Large intestine (tissue), 3 donors: ENCODE results near the gene ASTN1. TPM values are rescaled to one million over a fixed set of nuclear protein-coding genes. Genes with fewer than 3 reads are reported as not detected.

ENCODE experiments used
- DNase-seq, 2 donors: peaks; one replicate each; pipeline versions ENCODE4 v3.0.0 to v3.0.0-alpha.2; 2013
- H3K27ac ChIP-seq: one replicate; pipeline ENCODE4 v1.5.1; 2013; ENCODE audit warnings: low read length
- H3K27me3 ChIP-seq: 2 replicates; pipeline ENCODE4 v1.6.1; 2013; ENCODE audit warnings: low read length; ENCODE audit not compliant: control insufficient read depth, insufficient read depth
- H3K36me3 ChIP-seq: 2 replicates; pipeline ENCODE4 v1.6.1; 2013; ENCODE audit warnings: low read length; ENCODE audit not compliant: control insufficient read depth, insufficient read depth
- H3K4me1 ChIP-seq: one replicate; pipeline ENCODE4 v1.6.1; 2013; ENCODE audit warnings: low read length; ENCODE audit not compliant: control insufficient read depth, insufficient read depth
- H3K4me3 ChIP-seq: one replicate; pipeline ENCODE4 v1.5.1; 2013; ENCODE audit warnings: low read length
- H3K9me3 ChIP-seq: one replicate; pipeline ENCODE4 v1.6.1; 2013; ENCODE audit warnings: mild to moderate bottlenecking, low read depth, low read length, moderate library complexity; ENCODE audit not compliant: control insufficient read depth
- WGBS: methylation state at CpG from one replicate; pipeline ENCODE4 v1.1.5; 2013; ENCODE audit warnings: low lambda C conversion rate; ENCODE audit not compliant: insufficient coverage; 5-methylcytosine and 5-hydroxymethylcytosine counted together
- polyA plus RNA-seq: library from polyadenylated mRNA; unstranded; fragments of 120-200 nt; gene quantifications from one replicate; pipeline ENCODE4 v1.2.1, GENCODE V29; 2013

The ASTN1 gene
- polyA plus RNA-seq, 1 donor = 3.0 TPM

DNA sequence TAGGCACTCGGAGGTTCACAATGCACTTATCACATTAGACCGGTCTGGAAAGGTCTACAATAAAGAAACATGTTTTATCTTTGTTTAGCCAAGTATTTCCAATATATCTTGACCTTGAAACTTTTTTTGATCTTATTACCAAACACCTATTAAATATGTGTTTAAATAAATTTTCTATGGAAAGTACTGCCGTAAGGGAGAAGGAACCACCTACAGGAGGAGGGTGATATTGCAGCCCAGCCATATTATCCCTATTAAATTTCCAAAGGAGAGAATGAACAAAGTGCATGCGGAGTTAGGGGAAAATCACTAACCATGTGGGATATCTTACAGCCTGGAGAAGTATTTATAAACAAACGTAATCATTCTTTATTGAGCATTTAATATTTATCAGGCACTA is 20.7 kb upstream of the ASTN1 start:
- Histone ChIP-seq H3K9me3 (no peaks in the 10 kb centered on the region), H3K27ac (no peak overlapping the region), H3K27me3 (peaks cover 19% of the 10 kb centered on the region), H3K4me1 (no peaks in the 10 kb centered on the region), H3K36me3 (no peaks in the 10 kb centered on the region), H3K4me3 (no peak overlapping the region)
- no peak for DNase-seq
- WGBS = 100% methylated on average over 1 of the region's 5 CpGs

DNA sequence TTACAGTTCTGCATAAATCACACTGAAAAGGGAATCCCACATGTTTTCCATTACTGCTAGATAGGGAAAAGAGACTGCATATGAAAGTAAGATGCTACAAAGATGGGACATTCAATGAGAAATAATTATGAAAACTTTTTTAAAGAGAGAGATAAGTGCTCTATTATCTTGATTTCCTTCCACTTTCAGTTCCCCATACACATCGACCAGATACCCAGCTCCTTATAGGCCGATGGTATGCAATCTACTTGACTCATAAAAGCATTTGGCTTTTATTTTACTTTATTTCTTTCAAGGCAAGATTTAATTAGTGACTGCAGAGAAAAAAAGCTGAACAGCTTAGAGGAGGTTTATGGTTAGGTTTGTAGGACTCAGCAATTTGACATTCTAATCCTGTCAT is 19.3 kb upstream of the ASTN1 start:
- no peak overlapping the region for H3K4me3 ChIP-seq
- H3K36me3 ChIP-seq = no peaks in the 10 kb centered on the region
- no peaks in the 10 kb centered on the region for H3K4me1 ChIP-seq
- no peaks in the 10 kb centered on the region for H3K9me3 ChIP-seq
- H3K27me3 ChIP-seq = peaks cover 31% of the 10 kb centered on the region
- DNase-seq = no peak
- 89% methylated on average over 2 of the region's 2 CpGs for WGBS
- H3K27ac ChIP-seq = no peak overlapping the region

DNA sequence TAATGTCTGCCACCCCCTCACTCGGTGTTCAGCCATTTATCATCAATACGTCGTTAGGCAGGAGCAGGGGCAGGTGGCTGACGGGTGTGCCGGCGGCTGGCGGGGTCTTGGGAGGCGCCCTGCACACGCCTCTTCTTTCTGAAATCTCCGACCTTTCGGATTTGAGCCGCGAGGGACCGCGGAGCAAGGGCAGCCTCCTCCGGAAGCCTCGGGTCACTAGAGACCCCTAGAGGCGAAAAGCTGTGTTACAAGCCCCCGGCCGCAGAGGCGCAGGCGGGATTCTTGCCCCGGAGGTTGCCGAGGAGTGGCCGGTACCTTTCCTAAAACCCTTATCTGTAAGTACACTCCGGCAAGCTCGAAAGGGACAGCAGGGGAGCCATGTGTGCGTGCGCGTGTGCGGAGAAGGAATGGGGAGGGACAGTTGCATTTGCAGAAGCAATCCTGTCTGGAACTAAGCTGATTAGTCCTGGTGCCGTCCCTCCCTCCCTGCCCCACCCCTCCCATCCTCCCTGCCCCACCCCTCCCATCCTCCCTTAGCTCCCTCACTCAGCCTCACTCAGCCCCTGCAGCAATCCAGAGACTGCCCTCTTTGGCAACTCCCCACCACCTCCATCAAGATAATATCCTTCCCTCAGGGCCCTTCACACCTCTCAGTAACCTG is 17.2 kb upstream of the ASTN1 start:
- DNase-seq = peak in 1 of 2 donors; percentile 34
- H3K4me1 ChIP-seq = no peaks in the 10 kb centered on the region
- H3K27me3 ChIP-seq = peaks cover 37% of the 10 kb centered on the region
- no CpG with 5 or more reads among the region's 32 CpGs for WGBS
- no peak overlapping the region for H3K4me3 ChIP-seq
- no peaks in the 10 kb centered on the region for H3K36me3 ChIP-seq
- H3K9me3 ChIP-seq = no peaks in the 10 kb centered on the region
- no peak overlapping the region for H3K27ac ChIP-seq

DNA sequence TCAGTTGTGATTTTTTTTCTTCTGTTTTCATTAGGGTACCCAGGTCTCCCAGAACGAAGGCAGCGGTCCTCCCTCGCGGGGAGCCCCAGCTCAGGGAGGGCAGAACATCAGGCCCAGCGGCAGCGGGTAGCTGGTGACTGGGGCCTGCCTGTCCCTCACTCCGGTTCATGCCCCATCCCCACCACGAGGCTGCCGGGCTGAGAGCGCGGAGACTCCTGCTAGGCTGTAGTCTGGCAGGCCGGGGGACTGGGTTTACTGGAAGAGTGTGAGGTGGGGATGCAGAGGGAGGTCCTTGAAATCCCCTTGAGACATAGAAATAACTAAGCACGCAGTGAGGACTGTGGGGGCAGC is 16.7 kb upstream of the ASTN1 start:
- H3K27me3 ChIP-seq = peaks cover 37% of the 10 kb centered on the region
- no peak for DNase-seq
- no peak overlapping the region for H3K27ac ChIP-seq
- H3K4me3 ChIP-seq = no peak overlapping the region
- WGBS = no CpG with 5 or more reads among the region's 13 CpGs
- H3K9me3 ChIP-seq = no peaks in the 10 kb centered on the region
- H3K4me1 ChIP-seq = no peaks in the 10 kb centered on the region
- H3K36me3 ChIP-seq = no peaks in the 10 kb centered on the region

DNA sequence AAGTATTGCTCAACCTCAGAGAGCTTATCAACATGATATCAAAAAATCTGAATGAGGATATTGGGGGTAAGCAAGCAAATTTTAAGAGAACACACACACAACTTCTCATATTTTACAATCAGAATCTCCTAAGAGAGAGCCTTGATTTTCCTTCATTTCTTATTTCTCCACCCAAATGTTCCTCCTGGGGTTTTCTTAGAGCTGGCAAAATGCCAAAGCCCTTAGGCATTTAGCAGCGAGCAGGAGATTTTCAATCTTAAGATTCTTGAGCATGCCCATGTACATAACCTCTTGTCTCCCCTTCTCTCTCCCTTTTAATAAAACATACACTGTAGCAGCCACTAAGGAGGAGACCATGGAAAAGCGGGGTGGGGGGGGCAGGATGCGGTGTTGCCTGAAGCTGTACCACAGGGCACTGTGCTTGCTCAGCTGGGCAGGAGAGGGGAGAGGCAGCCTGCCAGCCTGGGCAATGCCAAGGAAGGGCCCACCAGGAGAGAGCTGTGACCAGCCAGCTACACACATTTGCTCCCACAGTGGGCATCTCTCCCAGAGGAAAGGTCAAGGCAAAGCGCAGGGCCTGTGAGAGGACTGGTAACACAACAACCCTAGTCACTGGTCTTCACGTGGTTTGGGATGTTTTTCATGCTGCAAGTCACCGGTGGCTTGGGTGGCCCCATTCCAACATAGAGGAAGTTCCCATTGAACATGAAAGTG is 10.6 kb upstream of the ASTN1 start:
- Histone ChIP-seq H3K36me3 (no peaks in the 10 kb centered on the region), H3K4me1 (no peaks in the 10 kb centered on the region), H3K27me3 (peaks cover 60% of the 10 kb centered on the region), H3K9me3 (no peaks in the 10 kb centered on the region), H3K27ac (no peak overlapping the region), H3K4me3 (no peak overlapping the region)
- no peak for DNase-seq
- WGBS = no CpG with 5 or more reads among the region's 6 CpGs

DNA sequence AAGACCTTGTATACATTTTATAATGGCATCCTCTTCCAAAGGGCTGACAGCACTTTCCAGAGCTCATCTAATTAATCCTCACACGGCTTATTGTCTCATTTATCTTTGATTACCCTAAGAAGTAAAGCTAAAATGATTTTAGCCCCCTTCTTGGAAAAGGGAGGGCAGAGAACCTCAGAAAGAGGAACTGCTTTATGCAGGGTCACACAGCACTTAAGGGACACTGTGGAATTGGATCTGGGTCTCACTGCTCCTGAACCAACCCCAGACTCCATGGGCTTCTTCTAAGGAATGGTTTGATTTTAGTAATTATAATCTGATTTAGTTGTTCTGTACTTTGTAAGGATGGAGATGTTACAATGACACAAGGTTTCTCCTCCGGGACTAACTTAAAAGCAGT is 9.5 kb upstream of the ASTN1 start:
- H3K27me3 ChIP-seq = peaks cover 61% of the 10 kb centered on the region

DNA sequence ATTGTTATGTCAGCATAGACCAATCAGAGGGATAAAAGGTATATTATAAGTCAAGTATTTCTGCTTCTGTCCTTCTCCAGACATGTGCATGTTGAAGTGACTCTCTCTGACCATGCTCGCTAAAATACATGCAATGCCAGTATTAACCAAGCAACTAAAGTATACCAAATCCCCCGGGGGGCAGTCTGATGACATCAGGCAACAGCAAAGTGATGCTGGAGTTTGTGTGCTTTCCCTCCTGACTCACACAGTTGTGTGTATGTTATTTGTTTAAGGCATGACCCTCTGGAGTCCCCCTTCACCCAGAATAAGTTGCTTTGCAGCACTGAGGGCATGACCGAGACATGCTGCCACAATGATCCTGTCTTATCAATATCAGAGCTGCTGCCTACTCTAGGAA is 8.4 kb upstream of the ASTN1 start:
- DNase-seq = no peak
- Histone ChIP-seq H3K4me1 (no peaks in the 10 kb centered on the region), H3K27me3 (peaks cover 59% of the 10 kb centered on the region), H3K9me3 (no peaks in the 10 kb centered on the region), H3K36me3 (no peaks in the 10 kb centered on the region), H3K27ac (no peak overlapping the region), H3K4me3 (no peak overlapping the region)
- WGBS = no CpG with 5 or more reads among the region's 3 CpGs

More for the DNA sequence above, 9.5 kb upstream of the ASTN1 start:
- no peak for DNase-seq
- H3K4me1 ChIP-seq = no peaks in the 10 kb centered on the region
- H3K36me3 ChIP-seq = no peaks in the 10 kb centered on the region
- H3K9me3 ChIP-seq = no peaks in the 10 kb centered on the region
- no CpG with 5 or more reads among the region's 2 CpGs for WGBS
- no peak overlapping the region for H3K27ac ChIP-seq
- no peak overlapping the region for H3K4me3 ChIP-seq

DNA sequence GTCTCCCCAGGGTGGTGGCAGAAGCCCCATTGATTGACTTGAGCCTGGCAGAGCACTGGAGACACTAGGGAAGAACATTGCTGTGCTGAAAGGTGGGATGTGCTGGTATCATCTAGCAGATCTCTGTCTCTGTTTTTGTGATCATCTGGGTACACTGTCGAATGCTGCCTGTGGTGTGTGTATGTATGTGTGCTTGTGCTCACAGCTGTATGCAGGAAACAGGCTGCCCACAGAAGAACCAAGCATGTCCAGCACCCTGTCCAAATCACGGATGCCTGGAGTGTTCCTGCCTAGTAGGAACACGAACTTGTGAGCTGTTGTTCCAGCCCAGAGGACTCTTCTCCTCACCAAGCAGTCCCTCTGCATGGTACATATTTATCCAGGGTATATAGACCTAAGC is 7.8 kb upstream of the ASTN1 start:
- Histone ChIP-seq H3K9me3 (no peaks in the 10 kb centered on the region), H3K4me3 (no peak overlapping the region), H3K36me3 (no peaks in the 10 kb centered on the region), H3K4me1 (no peaks in the 10 kb centered on the region), H3K27ac (no peak overlapping the region), H3K27me3 (peaks cover 60% of the 10 kb centered on the region)
- no CpG with 5 or more reads among the region's 3 CpGs for WGBS
- no peak for DNase-seq

DNA sequence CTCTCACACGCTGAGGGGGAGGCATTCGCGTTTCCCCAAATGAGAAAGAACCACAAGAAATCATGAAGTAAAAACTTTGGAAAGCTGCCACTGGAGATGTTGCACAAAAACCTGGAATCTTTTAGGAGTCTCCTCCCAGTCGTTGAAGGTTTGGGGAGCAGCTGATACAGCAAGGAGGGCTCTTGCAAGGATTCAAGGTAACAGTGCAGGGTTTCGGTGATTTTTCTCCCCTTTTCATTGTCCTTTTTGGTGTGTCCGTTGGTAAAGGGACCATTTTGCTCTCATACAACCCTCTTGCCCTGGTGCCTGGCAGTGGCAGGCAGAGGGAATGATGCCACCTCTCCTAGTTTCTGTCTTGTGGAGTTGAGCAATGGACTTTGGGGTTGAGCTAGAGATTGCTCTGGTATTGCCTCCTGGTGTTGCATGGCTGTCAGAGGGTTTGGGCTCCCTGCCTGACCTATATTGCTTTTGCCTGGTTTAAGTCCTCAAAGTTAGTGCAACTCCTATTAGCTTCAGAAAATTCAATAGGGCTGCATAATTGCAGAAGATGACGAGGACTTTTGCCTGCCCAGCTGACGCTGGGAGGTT is 7.1 kb upstream of the ASTN1 start:
- H3K27me3 ChIP-seq = peaks cover 63% of the 10 kb centered on the region
- H3K4me1 ChIP-seq = no peaks in the 10 kb centered on the region
- WGBS = no CpG with 5 or more reads among the region's 8 CpGs
- H3K4me3 ChIP-seq = no peak overlapping the region
- no peaks in the 10 kb centered on the region for H3K36me3 ChIP-seq
- no peak for DNase-seq
- no peak overlapping the region for H3K27ac ChIP-seq
- no peaks in the 10 kb centered on the region for H3K9me3 ChIP-seq

DNA sequence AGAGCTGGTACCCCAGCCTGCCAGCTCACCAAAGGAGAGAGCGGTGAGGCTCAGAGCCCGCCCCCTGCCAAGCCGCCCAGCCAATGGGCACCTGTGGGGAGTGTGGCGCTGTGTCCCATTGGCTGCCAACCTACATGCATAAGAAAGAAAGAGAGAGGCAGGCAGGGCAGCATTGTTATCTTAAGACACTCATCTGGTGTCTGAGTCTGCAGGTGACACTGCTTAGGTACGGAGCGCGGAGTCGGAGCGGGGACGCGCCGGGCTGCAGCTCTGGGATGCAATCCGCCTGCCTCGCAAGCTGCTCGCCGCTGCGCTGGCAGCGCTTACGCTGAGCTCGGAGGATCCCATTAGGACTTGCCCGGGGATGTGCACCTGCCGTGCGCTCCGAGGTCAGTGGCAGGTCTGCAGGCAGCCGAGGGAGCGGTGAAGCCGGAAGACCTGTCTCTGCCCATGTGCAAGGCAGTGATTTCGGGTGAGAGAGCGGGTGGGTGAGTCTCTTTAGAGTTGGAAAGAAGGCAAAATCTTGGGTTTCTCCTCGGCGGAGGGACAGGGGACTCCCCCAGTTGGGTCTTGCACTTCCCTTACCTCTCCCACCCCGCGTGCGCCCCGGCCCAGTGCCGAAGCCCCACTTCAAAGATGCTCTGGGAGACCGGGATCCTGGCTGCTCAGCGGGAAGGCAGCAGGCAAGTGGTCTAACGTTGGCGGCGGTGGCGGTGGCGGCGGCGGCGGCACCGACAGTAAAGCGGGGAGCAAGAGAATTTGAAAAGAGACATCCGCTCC is 6.4 kb upstream of the ASTN1 start, which contains the start of gene BRINP2:
BRINP2 (plus strand) TSS at position 203 of the 780 bp plus-strand sequence. CDS start 58,919 bp downstream, outside the sequence.
- peak within 1 kb of the TSS; percentile 1 for H3K4me3 ChIP-seq
- no peaks in the 10 kb centered on the region for H3K9me3 ChIP-seq
- WGBS = no CpG with 5 or more reads among the region's 49 CpGs
- no peaks in the 10 kb centered on the region for H3K36me3 ChIP-seq
- no peaks in the 10 kb centered on the region for H3K4me1 ChIP-seq
- H3K27ac ChIP-seq = no peak within 1 kb of the TSS
- DNase-seq = peak; percentile 7 to 22
- H3K27me3 ChIP-seq = peaks cover 67% of the 10 kb centered on the region
